GM21515 (cell line): Measurements from ENCODE around the gene KRT77.
"Not testable (repeated sequence)": the region's sequence is repeated elsewhere in the genome, so short reads cannot be mapped to it uniquely, and the experiment has no call there.

Source experiments
- ATAC-seq: cut with Tn5 transposase; IDR thresholded peaks from one replicate; pipeline ENCODE4 v1.9.1; 2021; ENCODE audit not compliant: unreplicated experiment

KRT77 gene

GRCh38 chr12:52703424-52703823 lies at the start of gene KRT77:
Gene KRT77 (minus strand): TSS chr12:52703524. CDS start chr12:52703434, 90 bp downstream.
- no peak for ATAC-seq

DNA sequence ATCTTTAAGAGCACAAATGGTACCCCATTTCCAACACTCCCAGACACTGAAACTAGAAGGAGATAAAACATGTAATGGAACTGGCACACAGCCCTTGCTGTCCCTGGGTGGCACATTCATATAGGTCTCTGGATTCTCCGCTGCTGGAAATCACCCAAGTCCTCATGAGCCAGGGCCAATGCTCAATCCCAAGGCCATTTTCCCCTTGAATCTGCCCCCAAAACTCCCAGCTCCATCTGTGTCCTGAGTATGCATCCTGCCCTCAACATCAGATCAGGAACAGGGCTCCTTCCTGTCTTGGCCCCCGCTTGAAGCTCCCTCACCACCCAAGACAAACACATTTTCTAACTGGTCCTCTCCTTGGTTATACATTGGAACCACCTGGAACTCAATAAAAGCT lies 49.2 kb upstream of the KRT77 start:
- ATAC-seq: no peak

DNA sequence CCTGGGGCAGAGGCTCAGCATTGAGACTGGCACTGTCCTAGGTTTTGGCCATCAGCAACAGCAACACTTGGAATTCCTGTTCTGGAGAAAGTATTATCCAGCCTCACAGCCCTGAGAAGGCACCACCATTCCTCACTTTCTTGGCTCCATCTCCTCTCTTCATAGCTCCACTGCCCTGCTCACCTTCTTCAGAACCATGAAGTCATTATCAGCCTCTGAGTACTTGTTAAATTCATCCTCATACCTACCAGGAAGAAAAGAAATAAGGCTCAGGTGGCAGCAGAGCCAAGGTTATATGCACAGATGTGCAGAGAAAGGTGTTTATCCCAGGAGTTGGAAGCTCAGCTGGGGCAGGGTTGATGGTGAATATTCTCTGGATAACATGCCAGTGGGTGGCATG lies 48.5 kb upstream of the KRT77 start:
- ATAC-seq: no peak

- not testable (repeated sequence) for ATAC-seq
These were observed 47.2 kb upstream of the KRT77 start for GRCh38 chr12:52750532-52750931.

GRCh38 chr12:52749827-52750226 lies 46.5 kb upstream of the KRT77 start:
- ATAC-seq: no peak

DNA sequence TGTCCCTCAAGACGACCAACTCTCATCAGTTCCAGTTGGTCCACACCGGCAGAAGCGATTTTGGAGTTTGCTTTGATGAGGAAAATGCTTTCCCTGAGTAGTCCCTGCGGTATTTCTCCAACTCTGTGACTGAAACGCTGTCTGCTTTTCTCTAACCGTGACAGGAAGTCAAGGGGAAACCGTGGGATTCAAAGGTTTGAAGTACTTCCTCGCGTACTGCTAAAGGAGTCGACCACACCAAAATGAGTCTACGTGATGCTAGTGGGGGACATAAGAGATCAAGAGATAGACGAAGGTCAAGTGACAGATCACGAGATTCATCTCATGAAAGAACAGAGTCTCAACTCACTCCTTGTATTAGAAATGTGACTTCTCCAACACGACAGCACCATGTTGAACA lies 45.3 kb upstream of the KRT77 start:
- no peak for ATAC-seq

GRCh38 chr12:52745554-52745953 lies 42.2 kb upstream of the KRT77 start:
- no peak for ATAC-seq

GRCh38 chr12:52744493-52745156 lies 41.3 kb upstream of the KRT77 start:
- ATAC-seq: no peak

DNA sequence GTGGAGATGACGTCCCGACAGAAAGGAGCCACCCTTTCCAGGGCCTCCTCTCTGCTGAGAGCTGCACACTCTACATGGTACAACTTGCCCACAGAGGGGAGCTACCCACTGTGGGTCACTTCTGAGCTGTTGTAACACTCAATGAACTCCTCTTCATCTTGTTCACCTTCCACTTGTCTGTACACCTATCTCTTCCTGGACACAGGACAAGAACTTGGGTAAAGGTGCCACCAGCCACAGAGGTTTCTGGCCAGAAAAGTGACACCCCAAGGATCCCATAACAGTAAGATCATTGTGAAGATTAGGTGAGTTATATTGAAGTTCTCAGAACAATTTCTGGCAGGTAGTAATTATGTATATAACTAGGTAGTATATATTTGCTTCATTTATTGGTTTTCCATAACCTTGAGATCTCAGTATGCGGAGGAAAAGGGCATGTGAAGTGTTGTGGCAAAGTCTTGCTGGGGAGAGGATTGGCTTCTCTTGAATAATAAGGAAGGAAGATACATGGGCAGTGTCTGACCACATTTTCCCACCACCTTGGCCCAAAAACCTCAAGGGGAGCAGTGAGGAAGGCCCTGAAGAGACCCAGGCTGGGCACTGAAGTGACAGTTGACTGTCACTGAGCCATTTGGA lies 39.6 kb upstream of the KRT77 start:
- no peak for ATAC-seq

DNA sequence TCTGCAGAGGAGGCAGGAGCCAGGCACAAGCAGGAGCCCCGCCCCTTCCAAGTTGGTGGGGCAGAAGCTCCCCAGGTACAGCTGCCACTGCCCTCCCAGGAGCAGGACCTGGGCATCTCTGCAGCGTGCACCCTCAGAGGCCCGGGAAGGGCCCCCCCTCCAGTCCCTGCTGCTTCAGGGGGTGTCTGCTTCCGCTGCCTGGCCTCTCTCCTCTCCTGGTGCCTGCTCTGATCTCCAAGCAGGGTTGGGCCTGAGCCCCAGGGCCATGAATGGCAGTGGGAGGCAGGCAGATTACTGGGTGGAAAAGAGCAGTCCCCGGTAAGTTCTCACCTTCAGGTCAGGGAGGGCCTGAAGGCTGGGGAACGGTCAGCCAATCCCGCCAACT lies 38.9 kb upstream of the KRT77 start:
- no peak for ATAC-seq

DNA sequence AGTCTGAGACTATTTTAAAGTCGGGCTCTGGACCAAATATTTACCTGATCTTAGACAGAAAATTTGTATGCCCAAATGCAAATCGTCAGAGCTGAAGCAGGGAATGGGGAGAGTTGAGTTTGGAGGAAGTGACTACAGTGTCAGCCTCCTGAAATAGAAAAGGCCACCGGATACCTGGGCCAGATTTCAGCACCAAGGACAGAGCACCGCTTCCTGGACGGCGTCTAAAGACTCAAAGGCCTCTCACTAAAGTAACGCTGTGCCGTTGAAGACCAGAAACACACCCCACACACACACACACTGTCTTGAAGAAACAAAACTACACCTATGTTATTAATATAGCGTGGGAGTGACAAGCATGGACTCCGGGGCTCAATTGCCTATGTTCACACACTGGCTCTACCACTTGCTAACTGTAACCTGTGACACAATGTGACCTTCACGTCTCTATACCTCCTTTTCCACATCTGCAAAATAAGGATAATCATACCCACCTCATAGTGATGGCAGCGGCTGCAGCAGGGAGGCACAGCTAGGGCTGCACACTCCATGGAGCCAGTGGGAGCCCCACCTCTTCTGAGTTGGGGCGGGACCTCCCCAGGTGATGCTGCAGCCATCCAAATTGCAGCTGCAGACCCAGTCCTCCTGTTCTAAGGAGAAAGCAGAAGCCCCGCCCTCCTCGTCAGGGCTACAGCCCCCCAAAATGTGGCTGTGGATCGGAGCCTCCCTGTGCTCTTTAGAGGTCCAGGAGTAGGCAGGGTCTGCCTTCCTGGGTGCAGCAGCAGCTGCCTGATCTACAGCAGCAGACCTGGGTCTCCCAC lies 38.3 kb upstream of the KRT77 start:
- no peak for ATAC-seq

DNA sequence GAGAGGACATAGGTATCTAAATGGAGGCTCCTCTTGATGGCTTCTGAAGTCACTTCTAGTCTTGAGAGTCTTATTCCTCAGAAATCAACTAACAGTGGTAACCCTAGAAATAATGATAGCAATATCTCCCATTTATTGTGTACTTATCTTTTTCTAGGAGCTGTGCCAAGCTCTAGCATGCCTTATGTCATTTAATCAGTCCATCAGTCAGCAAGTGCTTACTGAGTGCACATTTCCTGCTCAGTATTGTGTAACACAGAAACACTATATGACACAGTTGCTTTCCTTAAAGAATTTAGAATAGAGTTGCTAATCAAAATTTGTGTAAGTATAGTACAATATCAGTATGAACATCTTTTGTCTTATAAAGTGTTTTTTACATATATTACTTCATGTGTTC lies 37.3 kb upstream of the KRT77 start:
- no peak for ATAC-seq

DNA sequence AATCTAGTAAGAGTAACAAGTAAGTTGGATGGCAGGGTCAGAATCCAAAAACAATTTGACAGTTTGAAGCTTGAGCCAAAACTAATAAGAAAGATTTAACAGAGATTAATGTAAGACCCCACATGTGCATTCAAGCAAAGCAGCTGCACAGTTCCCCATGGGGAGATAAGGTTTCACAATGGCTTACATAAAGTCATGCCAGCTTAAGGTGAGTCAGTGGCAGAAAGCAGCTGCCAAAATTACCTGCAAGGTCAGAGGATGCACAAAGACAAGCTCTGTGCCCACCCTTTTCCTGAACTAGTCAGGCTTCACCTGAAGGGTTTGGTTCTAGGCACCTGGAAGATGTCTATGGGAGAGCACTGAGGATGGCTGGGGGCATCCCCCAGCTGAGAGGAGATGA lies 36.6 kb upstream of the KRT77 start:
- no peak for ATAC-seq

DNA sequence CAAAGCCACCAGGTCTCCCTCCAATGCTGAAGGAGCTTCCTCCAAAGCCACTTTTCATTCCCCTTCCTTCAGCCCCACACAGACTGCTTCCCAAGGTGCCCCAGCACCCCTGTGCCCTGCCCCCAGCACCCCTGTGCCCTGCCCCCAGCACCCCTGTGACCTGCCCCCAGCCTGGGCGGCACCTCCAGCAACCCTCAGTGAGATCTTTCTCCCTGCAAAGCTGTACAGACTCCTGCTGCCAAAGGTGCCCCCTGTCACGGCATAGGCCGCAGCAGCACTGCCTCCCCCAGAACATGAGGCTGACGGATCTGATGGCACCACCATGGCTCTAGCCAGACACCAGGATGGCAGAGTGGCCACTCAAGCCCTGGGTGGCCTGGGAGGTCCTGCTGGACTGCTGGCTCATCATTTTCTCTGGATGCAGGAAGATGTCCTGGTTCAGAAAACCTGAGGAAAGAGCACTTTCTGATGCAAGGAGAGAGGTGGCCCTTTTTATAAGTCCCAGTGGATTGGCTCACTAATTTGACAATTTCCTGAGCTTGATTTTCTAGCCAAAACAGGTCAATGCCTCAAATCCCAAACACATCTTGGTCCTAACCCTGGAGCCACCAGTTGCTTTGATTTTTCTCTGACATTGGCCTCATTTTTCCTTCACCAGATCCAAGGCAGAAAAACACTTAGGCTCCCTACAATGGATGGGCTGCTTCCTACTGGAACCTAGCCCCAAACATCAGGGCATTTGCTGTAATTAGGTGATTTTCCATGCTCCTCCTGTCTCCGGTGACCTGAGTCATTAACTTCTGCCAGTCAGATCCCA lies 32.7 kb upstream of the KRT77 start:
- ATAC-seq: no peak

- ATAC-seq: no peak
These were observed 31.8 kb upstream of the KRT77 start for GRCh38 chr12:52735106-52735505.

- no peak for ATAC-seq
These were observed 27.5 kb upstream of the KRT77 start for GRCh38 chr12:52730793-52731192.

DNA sequence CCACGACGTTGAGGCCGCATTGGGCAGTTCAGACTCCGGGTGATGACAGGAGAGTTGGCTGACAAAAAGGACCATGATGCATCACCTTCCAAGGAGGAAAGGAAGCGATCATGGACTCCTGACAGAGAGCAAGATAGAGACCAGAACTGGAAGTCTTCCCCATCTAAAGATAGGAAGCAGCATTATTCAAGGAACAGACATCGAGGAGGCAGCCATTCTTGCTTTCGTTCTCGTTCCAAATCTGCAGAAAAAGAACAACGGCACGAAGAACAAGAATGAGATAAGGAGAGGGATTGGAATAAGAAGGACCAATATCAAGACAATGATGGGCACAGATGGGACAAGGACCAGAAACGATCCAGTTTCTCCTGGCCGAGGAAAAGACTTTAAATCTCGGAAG lies 27.1 kb upstream of the KRT77 start:
- ATAC-seq: no peak

DNA sequence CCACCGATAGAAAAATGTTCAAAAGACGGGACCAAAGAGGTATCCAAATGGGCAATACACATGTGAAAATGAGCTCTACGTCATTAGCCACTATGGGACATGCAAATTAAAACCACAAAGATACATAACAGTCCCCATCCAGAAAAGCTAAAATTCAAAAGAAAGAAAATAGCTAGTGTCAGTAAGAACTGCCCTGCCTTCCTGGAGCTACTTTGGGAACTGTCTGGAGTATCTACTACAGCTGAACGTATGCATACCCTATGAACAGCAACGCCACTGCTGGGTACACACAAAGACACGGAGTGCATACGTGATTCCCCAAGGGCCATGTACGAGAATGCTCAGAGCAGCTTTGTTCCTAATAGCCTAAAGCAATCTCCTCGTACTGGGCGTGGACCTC lies 25.8 kb upstream of the KRT77 start:
- no peak for ATAC-seq

DNA sequence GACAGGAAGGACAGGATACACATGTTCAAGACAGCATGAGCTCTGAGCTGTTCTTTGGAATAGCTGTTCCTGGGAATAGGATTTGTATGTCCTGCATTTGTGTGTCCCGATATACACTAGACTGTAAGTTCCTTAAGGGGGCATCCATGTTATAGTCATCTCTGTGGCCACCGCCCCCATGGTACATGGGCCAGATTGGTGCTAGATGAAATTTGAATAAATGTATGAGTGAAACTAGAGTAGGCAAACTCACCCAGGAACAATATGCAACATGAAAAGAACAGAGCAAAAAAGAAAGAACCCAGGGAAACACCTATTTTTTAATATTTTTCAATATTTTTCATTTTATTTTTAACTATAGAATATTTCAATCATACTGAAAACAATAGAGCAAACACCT lies 25.1 kb upstream of the KRT77 start:
- no peak for ATAC-seq

- no peak for ATAC-seq
These were observed 23.7 kb upstream of the KRT77 start for GRCh38 chr12:52727037-52727436.

DNA sequence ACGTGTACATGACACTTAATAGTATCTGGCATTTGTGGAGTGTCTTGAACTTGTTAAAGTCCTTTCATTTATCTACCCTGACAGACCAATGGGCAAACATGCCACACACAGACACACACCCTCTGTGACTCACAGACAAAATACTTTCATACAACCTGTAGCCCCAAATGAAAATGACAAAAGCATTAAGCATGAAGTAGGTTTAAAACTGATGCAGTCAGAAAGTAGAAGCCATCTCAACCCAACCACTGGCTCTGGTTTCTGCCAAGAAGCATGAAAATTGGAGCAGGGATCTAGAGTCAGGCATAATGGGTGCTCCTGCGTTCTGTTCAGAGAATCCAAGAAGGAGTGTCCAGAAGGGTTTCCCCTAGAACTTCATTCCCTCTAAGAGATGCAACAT lies 23.1 kb upstream of the KRT77 start:
- no peak for ATAC-seq
